ENCODE data around the gene ZBTB20. TPM values are rescaled to one million over a fixed set of nuclear protein-coding genes. Genes with fewer than 3 reads are reported as not detected.

Gene ZBTB20
- total and polyA plus RNA-seq, 2 experiments from 2014 or later = 15.7 to 37.3 TPM

DNA sequence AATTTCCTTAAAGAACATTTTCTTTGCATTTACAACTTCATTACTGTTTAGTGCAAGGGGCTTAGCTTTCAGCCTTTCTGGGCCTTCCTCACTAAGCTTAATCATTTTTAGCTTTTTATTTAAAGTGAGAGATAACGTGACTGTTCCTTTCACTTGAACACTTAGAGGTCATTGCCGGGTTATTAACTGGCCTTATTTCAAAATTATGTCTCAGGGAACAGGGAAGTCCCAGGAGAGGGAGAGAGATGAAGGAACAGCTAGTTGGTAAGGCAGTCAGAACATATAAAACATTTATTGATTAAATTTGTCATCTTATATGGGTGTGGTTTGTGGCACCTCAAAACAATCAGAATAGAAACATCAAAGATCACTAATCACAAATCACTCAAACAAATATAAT, 584.5 kb downstream of the ZBTB20 start:
- TF ChIP-seq, protein P1, sequence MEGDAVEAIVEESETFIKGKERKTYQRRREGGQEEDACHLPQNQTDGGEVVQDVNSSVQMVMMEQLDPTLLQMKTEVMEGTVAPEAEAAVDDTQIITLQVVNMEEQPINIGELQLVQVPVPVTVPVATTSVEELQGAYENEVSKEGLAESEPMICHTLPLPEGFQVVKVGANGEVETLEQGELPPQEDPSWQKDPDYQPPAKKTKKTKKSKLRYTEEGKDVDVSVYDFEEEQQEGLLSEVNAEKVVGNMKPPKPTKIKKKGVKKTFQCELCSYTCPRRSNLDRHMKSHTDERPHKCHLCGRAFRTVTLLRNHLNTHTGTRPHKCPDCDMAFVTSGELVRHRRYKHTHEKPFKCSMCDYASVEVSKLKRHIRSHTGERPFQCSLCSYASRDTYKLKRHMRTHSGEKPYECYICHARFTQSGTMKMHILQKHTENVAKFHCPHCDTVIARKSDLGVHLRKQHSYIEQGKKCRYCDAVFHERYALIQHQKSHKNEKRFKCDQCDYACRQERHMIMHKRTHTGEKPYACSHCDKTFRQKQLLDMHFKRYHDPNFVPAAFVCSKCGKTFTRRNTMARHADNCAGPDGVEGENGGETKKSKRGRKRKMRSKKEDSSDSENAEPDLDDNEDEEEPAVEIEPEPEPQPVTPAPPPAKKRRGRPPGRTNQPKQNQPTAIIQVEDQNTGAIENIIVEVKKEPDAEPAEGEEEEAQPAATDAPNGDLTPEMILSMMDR (IDR thresholded peaks at IDR 0.05; ENCODE audit: low read depth, low read length) = no peak
- no peaks in the 10 kb centered on the region for H3K9me3 ChIP-seq (ENCODE audit: low read depth)
- no peak overlapping the region for H3K27ac ChIP-seq
- H3K4me3 ChIP-seq = no peak overlapping the region
- DNase-seq (ENCODE audit: low read depth in 1 of 2, low spot score in 1 of 2) = no peak
- no peaks in the 10 kb centered on the region for H3K27me3 ChIP-seq
- peaks cover 4% of the 10 kb centered on the region for H3K4me1 ChIP-seq (ENCODE audit: low read depth)
- no peaks in the 10 kb centered on the region for H3K36me3 ChIP-seq

DNA sequence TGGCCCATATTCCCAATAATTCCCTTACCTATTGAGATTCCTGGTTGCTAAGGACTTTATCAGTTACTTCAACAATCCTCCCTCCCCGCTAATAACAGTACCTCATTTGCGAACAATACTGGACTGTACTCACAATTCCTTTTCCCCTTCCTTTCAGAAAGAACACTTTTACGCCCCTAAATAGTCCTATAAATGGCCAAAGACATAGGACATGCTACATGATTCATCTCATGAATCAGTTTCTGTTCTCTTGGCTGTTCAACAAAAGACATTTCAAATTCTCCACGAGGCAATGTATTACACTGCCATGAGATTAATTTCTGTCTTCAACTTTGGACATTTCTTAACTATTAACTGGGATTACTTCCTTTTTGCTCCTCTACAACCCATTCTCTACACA, 588.8 kb downstream of the ZBTB20 start:
- peak in 1 of 2 donors; percentile 23 for DNase-seq (ENCODE audit: low read depth in 1 of 2, low spot score in 1 of 2)
- H3K9me3 ChIP-seq (ENCODE audit: low read depth) = no peaks in the 10 kb centered on the region
- no peak overlapping the region for H3K27ac ChIP-seq
- no peaks in the 10 kb centered on the region for H3K36me3 ChIP-seq
- TF ChIP-seq, protein P1 (IDR thresholded peaks at IDR 0.05; ENCODE audit: low read depth, low read length) = no peak
- no peaks in the 10 kb centered on the region for H3K27me3 ChIP-seq
- H3K4me3 ChIP-seq = no peak overlapping the region
- no peaks in the 10 kb centered on the region for H3K4me1 ChIP-seq (ENCODE audit: low read depth)

DNA sequence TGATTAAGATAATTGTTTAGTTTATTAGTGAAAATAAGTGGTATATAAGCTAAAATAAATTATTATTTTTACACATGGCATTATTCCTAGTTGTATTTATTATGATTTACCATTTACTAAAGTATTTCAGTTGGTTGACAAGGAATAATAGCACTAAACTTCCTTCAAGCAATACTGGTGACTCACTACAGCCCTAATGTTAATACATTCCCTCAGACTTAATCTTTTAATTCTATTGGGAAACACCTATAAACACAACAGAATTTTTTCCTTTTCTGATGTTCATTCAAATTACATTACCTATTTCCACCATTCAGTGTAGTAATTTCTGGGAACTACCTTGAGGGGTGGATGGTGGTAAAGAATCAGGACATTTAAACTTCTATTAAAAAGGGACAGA, 589.3 kb downstream of the ZBTB20 start:
- H3K27ac ChIP-seq = no peak overlapping the region
- H3K4me3 ChIP-seq = no peak overlapping the region
- TF ChIP-seq, protein P1 (IDR thresholded peaks at IDR 0.05; ENCODE audit: low read depth, low read length) = no peak
- no peaks in the 10 kb centered on the region for H3K27me3 ChIP-seq
- no peaks in the 10 kb centered on the region for H3K9me3 ChIP-seq (ENCODE audit: low read depth)
- no peaks in the 10 kb centered on the region for H3K36me3 ChIP-seq
- no peaks in the 10 kb centered on the region for H3K4me1 ChIP-seq (ENCODE audit: low read depth)
- no peak for DNase-seq (ENCODE audit: low read depth in 1 of 2, low spot score in 1 of 2)

DNA sequence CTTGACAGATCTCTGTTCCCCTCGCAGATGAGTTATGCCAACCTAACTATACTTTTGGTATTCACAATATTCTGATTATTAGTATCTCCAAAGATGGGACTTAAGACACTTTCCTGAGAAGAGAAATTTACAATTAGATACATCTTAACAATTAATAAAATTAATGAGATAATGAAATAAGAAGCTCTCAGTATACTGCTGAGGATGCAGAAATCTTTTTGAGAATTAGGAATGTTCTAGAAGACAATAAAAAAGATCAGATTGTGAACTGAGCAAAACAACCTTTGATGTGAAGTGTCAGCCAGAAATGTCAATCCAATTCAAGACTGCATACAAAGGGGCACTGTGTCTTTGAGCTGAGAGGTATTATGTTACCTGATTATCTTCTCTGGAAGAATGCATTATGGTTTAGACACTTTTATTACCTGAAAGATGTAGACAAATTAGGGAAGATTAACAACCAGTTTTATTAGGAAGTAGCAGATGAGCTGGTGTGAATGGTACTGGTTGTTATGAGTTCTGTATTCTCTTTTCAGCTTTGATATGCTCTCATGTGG, 590.4 kb downstream of the ZBTB20 start:
- TF ChIP-seq, protein P1 (IDR thresholded peaks at IDR 0.05; ENCODE audit: low read depth, low read length) = no peak
- H3K9me3 ChIP-seq (ENCODE audit: low read depth) = no peaks in the 10 kb centered on the region
- no peaks in the 10 kb centered on the region for H3K4me1 ChIP-seq (ENCODE audit: low read depth)
- H3K27me3 ChIP-seq = no peaks in the 10 kb centered on the region
- H3K27ac ChIP-seq = no peak overlapping the region
- no peaks in the 10 kb centered on the region for H3K36me3 ChIP-seq
- DNase-seq (ENCODE audit: low read depth in 1 of 2, low spot score in 1 of 2) = no peak
- no peak overlapping the region for H3K4me3 ChIP-seq

DNA sequence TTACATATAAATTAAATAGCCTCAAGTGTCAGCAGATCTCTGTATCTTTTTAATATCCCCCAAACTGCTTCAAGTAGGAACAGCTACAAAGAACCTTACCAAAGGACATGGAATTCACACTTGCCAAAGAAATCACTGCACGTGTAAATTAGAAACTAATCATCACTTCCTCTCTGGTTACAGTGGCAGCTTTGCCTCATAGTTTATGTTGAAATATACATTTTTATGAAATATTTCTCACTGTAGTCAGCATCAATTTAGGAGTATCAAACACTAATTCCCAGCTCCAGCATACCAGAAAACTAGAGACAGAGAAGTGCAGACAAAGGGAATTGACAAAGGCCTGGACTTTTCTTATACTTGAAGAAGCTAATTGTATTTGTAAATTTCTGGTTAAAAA, 592.4 kb downstream of the ZBTB20 start:
- Histone ChIP-seq H3K4me3 (no peak overlapping the region), H3K27ac (no peak overlapping the region)

More for the DNA sequence above, 592.4 kb downstream of the ZBTB20 start:
- Histone ChIP-seq H3K36me3 (no peaks in the 10 kb centered on the region), H3K27me3 (no peaks in the 10 kb centered on the region), H3K9me3 (ENCODE audit: low read depth) (no peaks in the 10 kb centered on the region), H3K4me1 (ENCODE audit: low read depth) (no peaks in the 10 kb centered on the region)
- peak in 1 of 2 donors; percentile 56 for DNase-seq (ENCODE audit: low read depth in 1 of 2, low spot score in 1 of 2)
- TF ChIP-seq, protein P1 (IDR thresholded peaks at IDR 0.05; ENCODE audit: low read depth, low read length) = no peak
